IPS DF 6.9 (cell line): ENCODE measurements around the gene FNDC1.

ENCODE experiments used
- DNase-seq: peaks from one replicate; pipeline ENCODE4 v3.0.0-alpha.2; 2013; ENCODE audit warnings: low read depth, low spot score
- H3K27ac ChIP-seq: one replicate; pipeline ENCODE4 v1.5.1; 2013; ENCODE audit warnings: low read length, control low read depth
- H3K27me3 ChIP-seq: 2 replicates; pipeline ENCODE4 v1.6.1; 2013; ENCODE audit warnings: mild to moderate bottlenecking, low read length; ENCODE audit not compliant: control insufficient read depth, insufficient read depth
- H3K36me3 ChIP-seq: 2 replicates; pipeline ENCODE4 v1.6.1; 2013; ENCODE audit warnings: low read length; ENCODE audit not compliant: control insufficient read depth, insufficient read depth
- H3K4me1 ChIP-seq: 2 replicates; pipeline ENCODE4 v1.6.1; 2013; ENCODE audit warnings: low read length; ENCODE audit not compliant: control insufficient read depth, insufficient read depth
- H3K4me3 ChIP-seq: 2 replicates; pipeline ENCODE4 v1.5.1; 2013; ENCODE audit warnings: mild to moderate bottlenecking, low read length
- H3K9me3 ChIP-seq: 2 replicates; pipeline ENCODE4 v1.6.1; 2013; ENCODE audit warnings: low read length, inconsistent platforms; ENCODE audit not compliant: control insufficient read depth, insufficient read depth
- WGBS: extraction: QIAGEN DNeasy Blood & Tissue Kit; methylation state at CpG from one replicate; pipeline ENCODE4 v1.1.7; 2013; ENCODE audit warnings: mixed read lengths, missing lambda C conversion rate; ENCODE audit not compliant: insufficient read length, insufficient coverage; 5-methylcytosine and 5-hydroxymethylcytosine counted together

FNDC1 gene

GRCh38 chr6:159156089-159156488, 13.1 kb upstream of the FNDC1 start:
- WGBS = no CpG with 5 or more reads among the region's 1 CpG
- no peak overlapping the region for H3K4me3 ChIP-seq
- no peak for DNase-seq
- no peaks in the 10 kb centered on the region for H3K27me3 ChIP-seq
- no peaks in the 10 kb centered on the region for H3K4me1 ChIP-seq
- no peaks in the 10 kb centered on the region for H3K9me3 ChIP-seq
- no peak overlapping the region for H3K27ac ChIP-seq
- H3K36me3 ChIP-seq = no peaks in the 10 kb centered on the region

GRCh38 chr6:159157431-159157830, 11.8 kb upstream of the FNDC1 start:
- no peaks in the 10 kb centered on the region for H3K9me3 ChIP-seq
- DNase-seq = no peak
- WGBS = no CpG with 5 or more reads among the region's 2 CpGs
- H3K4me3 ChIP-seq = no peak overlapping the region
- no peaks in the 10 kb centered on the region for H3K27me3 ChIP-seq
- no peaks in the 10 kb centered on the region for H3K36me3 ChIP-seq
- H3K27ac ChIP-seq = no peak overlapping the region
- no peaks in the 10 kb centered on the region for H3K4me1 ChIP-seq

- H3K27ac ChIP-seq = no peak overlapping the region
- WGBS = no CpG with 5 or more reads among the region's 3 CpGs
- no peaks in the 10 kb centered on the region for H3K27me3 ChIP-seq
- no peak for DNase-seq
- H3K4me3 ChIP-seq = no peak overlapping the region
- H3K9me3 ChIP-seq = no peaks in the 10 kb centered on the region
- no peaks in the 10 kb centered on the region for H3K36me3 ChIP-seq
- H3K4me1 ChIP-seq = no peaks in the 10 kb centered on the region
Observed at GRCh38 chr6:159161839-159162238, 7.4 kb upstream of the FNDC1 start.

- WGBS = no CpG with 5 or more reads among the region's 5 CpGs
- H3K9me3 ChIP-seq = no peaks in the 10 kb centered on the region
- no peaks in the 10 kb centered on the region for H3K4me1 ChIP-seq
- no peak overlapping the region for H3K27ac ChIP-seq
- DNase-seq = no peak
- H3K4me3 ChIP-seq = no peak overlapping the region
- H3K27me3 ChIP-seq = peaks cover 12% of the 10 kb centered on the region; the same call in 1 of the 2 replicates
- H3K36me3 ChIP-seq = no peaks in the 10 kb centered on the region
Observed at GRCh38 chr6:159163901-159164370, 5.3 kb upstream of the FNDC1 start.

GRCh38 chr6:159168536-159169192, 536 bp upstream of the FNDC1 start:
- H3K27me3 ChIP-seq = peaks cover 31% of the 10 kb centered on the region
- H3K4me3 ChIP-seq = peak overlapping the region; percentile 36; the same call in 1 of the 2 replicates
- H3K4me1 ChIP-seq = no peaks in the 10 kb centered on the region
- no CpG with 5 or more reads among the region's 43 CpGs for WGBS
- H3K27ac ChIP-seq = no peak overlapping the region
- no peak for DNase-seq
- H3K36me3 ChIP-seq = no peaks in the 10 kb centered on the region
- no peaks in the 10 kb centered on the region for H3K9me3 ChIP-seq

GRCh38 chr6:159169557-159170332, 545 bp downstream of the FNDC1 start:
- H3K4me1 ChIP-seq = no peaks in the 10 kb centered on the region
- H3K27me3 ChIP-seq = peaks cover 31% of the 10 kb centered on the region
- H3K4me3 ChIP-seq = peak overlapping the region; percentile 54; the same call in 1 of the 2 replicates
- DNase-seq = no peak
- WGBS = no CpG with 5 or more reads among the region's 87 CpGs
- H3K9me3 ChIP-seq = no peaks in the 10 kb centered on the region
- no peak overlapping the region for H3K27ac ChIP-seq
- H3K36me3 ChIP-seq = no peaks in the 10 kb centered on the region

- H3K27me3 ChIP-seq = peaks cover 31% of the 10 kb centered on the region
- no peaks in the 10 kb centered on the region for H3K4me1 ChIP-seq
- H3K27ac ChIP-seq = no peak overlapping the region
- DNase-seq = no peak
- WGBS = no CpG with 5 or more reads among the region's 7 CpGs
- no peaks in the 10 kb centered on the region for H3K9me3 ChIP-seq
- no peaks in the 10 kb centered on the region for H3K36me3 ChIP-seq
- peak overlapping the region; percentile 54; the same call in 1 of the 2 replicates for H3K4me3 ChIP-seq
Observed at GRCh38 chr6:159170333-159170672, 1.1 kb downstream of the FNDC1 start.

GRCh38 chr6:159170999-159171712, 2.0 kb downstream of the FNDC1 start:
- no peak for DNase-seq
- H3K27ac ChIP-seq = no peak overlapping the region
- no CpG with 5 or more reads among the region's 13 CpGs for WGBS
- H3K36me3 ChIP-seq = no peaks in the 10 kb centered on the region
- H3K27me3 ChIP-seq = peaks cover 31% of the 10 kb centered on the region
- no peak overlapping the region for H3K4me3 ChIP-seq
- H3K4me1 ChIP-seq = no peaks in the 10 kb centered on the region
- no peaks in the 10 kb centered on the region for H3K9me3 ChIP-seq

- Histone ChIP-seq H3K4me1 (no peaks in the 10 kb centered on the region), H3K36me3 (no peaks in the 10 kb centered on the region), H3K27ac (no peak overlapping the region), H3K4me3 (no peak overlapping the region), H3K9me3 (no peaks in the 10 kb centered on the region), H3K27me3 (peaks cover 31% of the 10 kb centered on the region)
- no CpG with 5 or more reads among the region's 1 CpG for WGBS
- DNase-seq = no peak
Observed at GRCh38 chr6:159172091-159172491, 2.9 kb downstream of the FNDC1 start.

- WGBS = no CpG with 5 or more reads among the region's 19 CpGs
- no peaks in the 10 kb centered on the region for H3K4me1 ChIP-seq
- DNase-seq = peak; percentile 37
- no peak overlapping the region for H3K4me3 ChIP-seq
- H3K36me3 ChIP-seq = no peaks in the 10 kb centered on the region
- peaks cover 19% of the 10 kb centered on the region for H3K27me3 ChIP-seq
- no peak overlapping the region for H3K27ac ChIP-seq
- no peaks in the 10 kb centered on the region for H3K9me3 ChIP-seq
Observed at GRCh38 chr6:159174263-159174969, 5.2 kb downstream of the FNDC1 start.
